ENCODE measurements around the gene OR9A2. TPM values are rescaled to one million over a fixed set of nuclear protein-coding genes. Genes with fewer than 3 reads are reported as not detected.

The OR9A2 gene
- total RNA-seq, 1 experiment from 2014 or later: not detected

DNA sequence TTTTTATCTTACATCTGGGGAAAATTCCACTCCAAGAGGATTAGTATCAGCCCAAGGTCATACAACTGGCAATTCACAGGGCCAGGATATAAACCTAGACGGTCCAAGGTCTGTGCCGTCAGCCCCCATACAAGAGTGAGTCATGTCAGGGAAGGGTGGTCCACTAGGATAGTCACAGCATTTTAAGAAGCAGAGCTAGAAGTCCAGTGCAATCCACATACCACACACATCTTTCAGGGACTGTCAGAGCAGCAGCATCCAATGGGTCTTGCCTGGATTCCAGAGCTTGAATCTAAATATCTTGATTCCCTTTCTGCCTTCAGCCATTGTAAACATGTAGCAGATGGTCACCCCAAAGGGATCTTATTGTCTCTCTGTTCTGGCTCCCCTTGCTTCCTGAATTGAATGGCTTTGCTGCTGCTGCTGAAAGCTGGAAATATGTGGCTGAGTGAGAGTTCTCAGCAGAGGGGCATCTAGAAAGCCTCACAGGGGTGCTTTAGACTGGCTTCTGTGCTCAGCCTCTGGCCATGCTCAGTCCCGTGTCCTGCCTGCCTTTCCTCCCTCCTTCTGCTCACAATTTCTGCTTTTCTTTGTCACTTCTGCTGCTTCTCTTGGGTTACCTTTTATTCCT, 15.3 kb upstream of the OR9A2 start:
- Histone ChIP-seq H3K4me1 (replicated peaks; ENCODE audit: insufficient read depth) (no peaks in the 10 kb centered on the region), H3K27me3 (ENCODE audit: insufficient read depth, low read depth) (no peaks in the 10 kb centered on the region), H3K9me2 (ENCODE audit: insufficient read depth) (no peaks in the 10 kb centered on the region), H3K27ac (no peak overlapping the region), H2AFZ (no peak overlapping the region), H3K4me3 (no peak overlapping the region), H3K79me2 (ENCODE audit: low read depth) (no peaks in the 10 kb centered on the region), H3K9me3 (ENCODE audit: insufficient read depth, low read depth) (no peaks in the 10 kb centered on the region), H3F3A (ENCODE audit: insufficient read depth, low read depth) (no peaks in the 10 kb centered on the region), H4K20me1 (ENCODE audit: insufficient read depth) (no peaks in the 10 kb centered on the region), H3K36me3 (ENCODE audit: low read depth) (no peaks in the 10 kb centered on the region), H3K4me2 (no peak overlapping the region)
- CTCF ChIA-PET: no interaction called here
- POLR2A ChIA-PET (ENCODE audit: unreplicated experiment): no interaction called here
- no TSS peak for BruUV-seq (replicated peaks)
- DNase-seq: no peak
- intact Hi-C loops (cut with micrococcal nuclease; ENCODE audit: unreplicated experiment): no loop called here
- TF ChIP-seq EZH2 (IDR thresholded peaks at IDR 0.05; ENCODE audit: low read depth): no peak
- TF ChIP-seq, protein P1, sequence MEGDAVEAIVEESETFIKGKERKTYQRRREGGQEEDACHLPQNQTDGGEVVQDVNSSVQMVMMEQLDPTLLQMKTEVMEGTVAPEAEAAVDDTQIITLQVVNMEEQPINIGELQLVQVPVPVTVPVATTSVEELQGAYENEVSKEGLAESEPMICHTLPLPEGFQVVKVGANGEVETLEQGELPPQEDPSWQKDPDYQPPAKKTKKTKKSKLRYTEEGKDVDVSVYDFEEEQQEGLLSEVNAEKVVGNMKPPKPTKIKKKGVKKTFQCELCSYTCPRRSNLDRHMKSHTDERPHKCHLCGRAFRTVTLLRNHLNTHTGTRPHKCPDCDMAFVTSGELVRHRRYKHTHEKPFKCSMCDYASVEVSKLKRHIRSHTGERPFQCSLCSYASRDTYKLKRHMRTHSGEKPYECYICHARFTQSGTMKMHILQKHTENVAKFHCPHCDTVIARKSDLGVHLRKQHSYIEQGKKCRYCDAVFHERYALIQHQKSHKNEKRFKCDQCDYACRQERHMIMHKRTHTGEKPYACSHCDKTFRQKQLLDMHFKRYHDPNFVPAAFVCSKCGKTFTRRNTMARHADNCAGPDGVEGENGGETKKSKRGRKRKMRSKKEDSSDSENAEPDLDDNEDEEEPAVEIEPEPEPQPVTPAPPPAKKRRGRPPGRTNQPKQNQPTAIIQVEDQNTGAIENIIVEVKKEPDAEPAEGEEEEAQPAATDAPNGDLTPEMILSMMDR (conservative IDR thresholded peaks at IDR 0.05): no peak

DNA sequence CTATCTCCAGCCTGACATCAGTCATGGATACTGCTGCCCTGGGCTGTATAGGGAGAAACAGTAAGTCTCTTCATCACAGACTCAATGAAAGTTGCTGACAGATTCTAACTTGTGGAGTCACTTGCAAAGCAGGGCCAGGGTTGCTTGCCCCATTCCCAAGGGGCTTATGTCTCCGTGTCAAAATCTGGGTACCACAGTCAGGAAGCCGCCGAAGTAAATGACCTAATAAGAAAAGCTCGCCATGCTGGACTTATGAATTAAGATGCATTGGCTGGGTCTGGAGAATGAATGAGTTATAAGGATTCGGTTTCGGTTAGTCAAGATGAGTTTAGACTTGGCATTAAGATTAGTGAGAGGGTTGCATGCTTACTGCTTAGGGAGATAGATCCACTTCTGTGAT, 14.4 kb upstream of the OR9A2 start:
- H3K79me2 ChIP-seq (ENCODE audit: low read depth): no peaks in the 10 kb centered on the region
- no peak overlapping the region for H3K27ac ChIP-seq
- CTCF ChIA-PET: no interaction called here
- DNase-seq: no peak
- intact Hi-C loops (cut with micrococcal nuclease; ENCODE audit: unreplicated experiment): no loop called here
- no peak overlapping the region for H2AFZ ChIP-seq
- H3K4me3 ChIP-seq: no peak overlapping the region
- H3K9me2 ChIP-seq (ENCODE audit: insufficient read depth): no peaks in the 10 kb centered on the region
- BruUV-seq (replicated peaks): no TSS peak
- no peaks in the 10 kb centered on the region for H3F3A ChIP-seq (ENCODE audit: insufficient read depth, low read depth)
- H3K27me3 ChIP-seq (ENCODE audit: insufficient read depth, low read depth): no peaks in the 10 kb centered on the region
- TF ChIP-seq, protein P1 (conservative IDR thresholded peaks at IDR 0.05): no peak
- TF ChIP-seq EZH2 (IDR thresholded peaks at IDR 0.05; ENCODE audit: low read depth): no peak
- H3K4me2 ChIP-seq: no peak overlapping the region
- H3K36me3 ChIP-seq (ENCODE audit: low read depth): no peaks in the 10 kb centered on the region
- POLR2A ChIA-PET (ENCODE audit: unreplicated experiment): no interaction called here
- H4K20me1 ChIP-seq (ENCODE audit: insufficient read depth): no peaks in the 10 kb centered on the region
- no peaks in the 10 kb centered on the region for H3K9me3 ChIP-seq (ENCODE audit: insufficient read depth, low read depth)
- no peaks in the 10 kb centered on the region for H3K4me1 ChIP-seq (replicated peaks; ENCODE audit: insufficient read depth)

DNA sequence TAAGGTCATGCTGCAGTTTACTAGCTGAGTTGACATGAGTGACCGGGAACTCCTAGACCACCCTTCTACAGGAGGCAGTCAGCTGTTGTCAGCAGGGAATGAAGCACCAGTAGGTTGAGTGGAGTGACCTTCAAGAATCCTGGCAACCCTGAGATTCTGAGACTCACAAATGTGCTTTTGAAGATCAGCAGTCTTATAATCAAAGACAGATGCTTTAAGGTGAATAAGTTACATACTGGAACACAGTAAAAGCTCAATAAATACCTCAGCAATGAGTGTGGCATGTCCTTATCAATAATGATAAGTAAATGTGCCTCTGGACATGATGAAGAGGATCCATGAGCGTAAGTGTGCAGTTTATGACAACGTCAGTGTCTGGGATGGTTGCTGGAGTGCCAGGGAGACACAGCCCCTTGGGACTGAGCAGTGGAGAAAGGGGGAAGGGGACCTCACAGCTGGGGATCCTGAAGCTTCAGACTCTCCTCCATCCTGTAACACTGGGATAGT, 13.3 kb upstream of the OR9A2 start:
- no TSS peak for BruUV-seq (replicated peaks)
- Histone ChIP-seq H3K4me3 (no peak overlapping the region), H3K27me3 (ENCODE audit: insufficient read depth, low read depth) (no peaks in the 10 kb centered on the region), H3K4me1 (replicated peaks; ENCODE audit: insufficient read depth) (no peaks in the 10 kb centered on the region), H3K27ac (no peak overlapping the region), H3K36me3 (ENCODE audit: low read depth) (no peaks in the 10 kb centered on the region), H2AFZ (no peak overlapping the region), H3F3A (ENCODE audit: insufficient read depth, low read depth) (no peaks in the 10 kb centered on the region), H4K20me1 (ENCODE audit: insufficient read depth) (no peaks in the 10 kb centered on the region), H3K9me3 (ENCODE audit: insufficient read depth, low read depth) (no peaks in the 10 kb centered on the region), H3K4me2 (no peak overlapping the region), H3K79me2 (ENCODE audit: low read depth) (no peaks in the 10 kb centered on the region), H3K9me2 (ENCODE audit: insufficient read depth) (no peaks in the 10 kb centered on the region)
- POLR2A ChIA-PET (ENCODE audit: unreplicated experiment): no interaction called here
- intact Hi-C loops (cut with micrococcal nuclease; ENCODE audit: unreplicated experiment): no loop called here
- TF ChIP-seq, protein P1 (conservative IDR thresholded peaks at IDR 0.05): no peak
- no peak for TF ChIP-seq EZH2 (IDR thresholded peaks at IDR 0.05; ENCODE audit: low read depth)
- DNase-seq: no peak
- CTCF ChIA-PET: no interaction called here
